T-helper 1 cell treated with Interleukin-12 subunit alpha and Interleukin-12 subunit beta and Interleukin-4 antibody, amounts not matched to agents 30 μg/mL and 1 μg/mL, for 36 hours (primary cell): Measurements from ENCODE around the gene OR5M10.
"Not testable (repeated sequence)": the region's sequence is repeated elsewhere in the genome, so short reads cannot be mapped to it uniquely, and the experiment has no call there.

Experiments
- H3K27ac Mint-ChIP-seq: one replicate; pipeline ENCODE4 v1.8.0; 2021; ENCODE audit warnings: mild to moderate bottlenecking, mixed read lengths
- H3K27me3 Mint-ChIP-seq: one replicate; pipeline ENCODE4 v1.8.0; 2021; ENCODE audit warnings: low read depth, mixed read lengths
- H3K36me3 Mint-ChIP-seq: one replicate; pipeline ENCODE4 v1.8.0; 2021; ENCODE audit warnings: low read depth, mixed read lengths
- H3K4me1 Mint-ChIP-seq: one replicate; pipeline ENCODE4 v1.8.0; 2021; ENCODE audit warnings: low read depth, mixed read lengths
- H3K4me3 Mint-ChIP-seq: one replicate; pipeline ENCODE4 v1.8.0; 2021; ENCODE audit warnings: mild to moderate bottlenecking, moderate library complexity, mixed read lengths
- H3K9me3 Mint-ChIP-seq: one replicate; pipeline ENCODE4 v1.8.0; 2021; ENCODE audit warnings: mixed read lengths

OR5M10 gene

DNA sequence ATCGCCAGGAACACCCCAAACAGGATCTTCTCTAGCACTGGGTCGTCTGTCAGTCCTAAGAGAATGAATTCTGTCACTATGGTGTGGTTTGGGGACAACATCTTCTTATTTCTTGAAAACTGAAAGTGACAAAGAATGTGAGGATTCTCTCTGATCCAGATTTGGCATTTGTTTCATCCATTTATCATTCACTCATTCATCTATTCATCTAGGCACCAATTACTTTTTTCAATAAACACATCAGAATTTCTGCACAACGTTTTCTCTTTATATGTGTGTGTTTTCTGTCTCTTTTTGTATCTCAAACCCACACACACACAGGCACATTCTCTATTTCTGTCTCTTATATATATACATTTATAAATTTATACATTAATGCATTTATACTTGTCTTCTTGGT is at the start of gene OR5M10:
TSS of gene OR5M10 (minus strand) at position 101 of the 400 bp plus-strand sequence. CDS start at position 101, 0 bp downstream.
- no peaks in the 10 kb centered on the region for H3K4me1 Mint-ChIP-seq
- H3K4me3 Mint-ChIP-seq, result no peak within 1 kb of the TSS
- H3K27ac Mint-ChIP-seq, result no peak within 1 kb of the TSS
- no peaks in the 10 kb centered on the region for H3K27me3 Mint-ChIP-seq
- no peaks in the 10 kb centered on the region for H3K36me3 Mint-ChIP-seq
- H3K9me3 Mint-ChIP-seq, result peaks cover 3% of the 10 kb centered on the region

DNA sequence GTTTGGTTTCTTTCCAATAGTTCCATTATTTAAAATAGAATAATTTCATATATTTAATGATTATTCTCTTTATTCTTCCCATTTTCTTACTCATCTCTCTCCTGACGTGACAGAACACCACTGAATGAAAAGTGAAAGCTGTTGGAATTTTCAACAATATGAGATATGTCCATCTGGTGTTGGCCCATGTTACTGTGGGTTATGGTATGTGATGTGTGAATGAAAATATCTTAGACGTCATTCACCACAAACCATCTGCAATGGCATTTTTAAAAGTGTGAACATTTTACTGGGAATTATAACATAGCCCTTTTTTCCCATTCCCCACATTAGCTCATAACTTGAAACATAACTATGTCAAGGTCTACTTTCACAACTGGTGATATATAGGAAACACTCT is 48.4 kb upstream of the OR5M10 start:
- Mint-ChIP-seq H3K4me3 (no peak overlapping the region), H3K27me3 (no peaks in the 10 kb centered on the region), H3K4me1 (no peaks in the 10 kb centered on the region), H3K36me3 (no peaks in the 10 kb centered on the region), H3K27ac (no peak overlapping the region), H3K9me3 (peaks cover 3% of the 10 kb centered on the region)

DNA sequence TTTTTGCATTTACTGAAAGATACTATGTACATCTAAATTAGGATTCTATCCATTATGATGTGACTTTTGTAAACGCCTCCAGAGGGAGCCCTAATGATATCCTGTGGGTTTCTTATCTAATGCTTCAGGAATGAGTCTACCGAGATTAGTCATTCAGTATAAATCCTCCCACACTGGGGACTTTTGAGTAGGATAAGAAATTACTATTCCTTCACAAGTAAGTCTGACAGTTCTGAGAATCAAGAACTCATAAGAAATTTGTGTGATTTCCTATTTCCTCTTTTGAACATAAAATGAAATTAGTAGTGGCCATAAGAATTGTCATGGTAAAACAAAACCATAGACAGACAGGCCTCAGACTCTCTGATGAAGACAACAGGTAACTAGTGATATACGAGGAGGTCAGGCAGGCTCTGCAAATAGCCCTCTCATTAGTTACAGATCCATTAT is 47.2 kb upstream of the OR5M10 start:
- Mint-ChIP-seq H3K36me3 (no peaks in the 10 kb centered on the region), H3K9me3 (peaks cover 3% of the 10 kb centered on the region), H3K27ac (no peak overlapping the region), H3K4me1 (no peaks in the 10 kb centered on the region), H3K27me3 (no peaks in the 10 kb centered on the region), H3K4me3 (no peak overlapping the region)

DNA sequence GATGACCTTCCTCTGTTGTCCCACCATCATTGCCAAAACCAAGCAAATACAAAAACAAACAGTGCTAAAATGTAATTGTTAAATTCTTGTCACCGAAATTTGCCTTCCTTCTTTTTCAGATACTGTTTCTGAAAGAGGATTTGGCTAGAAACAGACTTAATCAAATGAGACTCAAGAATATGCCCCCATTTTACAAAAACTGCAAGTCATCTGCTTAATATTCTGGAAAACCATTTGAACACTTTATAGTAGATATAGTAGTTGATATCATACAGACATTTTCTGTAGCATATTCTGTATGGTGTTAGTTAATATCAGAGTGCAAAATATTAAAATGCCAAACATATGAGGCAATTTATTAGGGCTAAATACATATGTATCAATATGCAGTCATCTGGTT is 33.7 kb upstream of the OR5M10 start:
- no peaks in the 10 kb centered on the region for H3K27me3 Mint-ChIP-seq
- no peak overlapping the region for H3K4me3 Mint-ChIP-seq
- no peak overlapping the region for H3K27ac Mint-ChIP-seq
- H3K9me3 Mint-ChIP-seq, result no peaks in the 10 kb centered on the region
- H3K36me3 Mint-ChIP-seq, result no peaks in the 10 kb centered on the region
- no peaks in the 10 kb centered on the region for H3K4me1 Mint-ChIP-seq

DNA sequence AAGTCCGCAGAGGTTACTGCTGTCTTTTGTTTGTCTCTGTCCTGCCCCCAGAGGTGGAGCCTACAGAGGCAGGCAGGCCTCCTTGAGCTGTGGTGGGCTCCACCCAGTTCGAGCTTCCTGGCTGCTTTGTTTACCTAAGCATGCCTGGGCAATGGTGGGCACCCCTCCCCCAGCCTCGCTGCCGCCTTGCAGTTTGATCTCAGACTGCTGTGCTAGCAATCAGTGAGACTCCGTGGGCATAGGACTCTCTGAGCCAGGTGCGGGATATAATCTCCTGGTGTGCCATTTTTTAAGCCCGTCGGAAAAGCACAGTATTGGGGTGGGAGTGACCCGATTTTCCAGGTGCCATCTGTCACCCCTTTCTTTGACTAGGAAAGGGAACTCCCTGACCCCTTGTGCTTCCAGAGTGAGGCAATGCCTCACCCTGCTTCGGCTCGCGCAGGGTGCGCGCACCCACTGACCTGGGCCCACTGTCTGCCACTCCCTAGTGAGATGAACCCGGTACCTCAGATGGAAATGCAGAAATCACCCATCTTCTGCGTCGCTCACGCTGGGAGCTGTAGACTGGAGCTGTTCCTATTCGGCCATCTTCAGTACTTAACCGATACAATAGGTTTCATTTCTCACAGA is 14.7 kb upstream of the OR5M10 start:
- H3K36me3 Mint-ChIP-seq, H3K27me3 Mint-ChIP-seq, H3K4me3 Mint-ChIP-seq, H3K27ac Mint-ChIP-seq, H3K4me1 Mint-ChIP-seq: not testable (repeated sequence)
- H3K9me3 Mint-ChIP-seq, result peaks cover 17% of the 10 kb centered on the region

DNA sequence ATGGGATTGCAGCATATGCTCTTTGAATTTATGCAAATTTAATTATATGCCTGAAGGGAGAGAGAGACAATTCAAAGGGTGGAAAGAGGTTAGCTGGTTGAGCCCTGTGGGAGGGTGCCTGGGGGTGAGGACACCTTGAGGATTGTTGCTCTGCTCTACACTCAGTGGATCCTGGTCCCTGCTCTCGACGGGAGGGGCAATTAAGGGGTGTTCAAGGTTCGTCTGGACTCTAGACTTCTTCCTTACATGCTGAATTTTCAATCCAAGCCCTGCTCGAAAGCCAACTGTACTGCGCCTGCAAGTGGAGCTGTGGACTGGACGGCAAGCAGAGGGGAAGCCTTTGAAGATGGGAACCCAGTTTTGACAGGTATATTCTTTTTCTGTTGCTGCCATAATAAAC is 18.9 kb downstream of the OR5M10 start:
- Mint-ChIP-seq H3K36me3 (no peaks in the 10 kb centered on the region), H3K27me3 (no peaks in the 10 kb centered on the region), H3K4me3 (no peak overlapping the region), H3K9me3 (peaks cover 28% of the 10 kb centered on the region), H3K4me1 (no peaks in the 10 kb centered on the region), H3K27ac (no peak overlapping the region)

DNA sequence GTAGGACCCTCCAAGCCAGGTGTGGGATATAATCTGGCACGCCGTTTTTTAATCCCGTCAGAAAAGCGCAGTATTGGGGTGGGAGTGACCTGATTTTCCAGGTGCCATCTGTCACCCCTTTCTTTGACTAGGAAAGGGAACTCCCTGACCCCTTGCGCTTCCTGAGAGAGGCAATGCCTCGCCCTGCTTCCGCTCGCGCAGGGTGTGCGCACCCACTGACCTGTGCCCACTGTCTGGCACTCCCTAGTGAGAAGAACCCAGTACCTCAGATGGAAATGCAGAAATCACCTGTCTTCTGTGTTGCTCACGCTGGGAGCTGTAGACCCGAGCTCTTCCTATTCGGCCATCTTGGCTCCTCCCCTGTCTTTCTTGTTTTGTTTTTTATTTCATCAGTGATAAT is 22.8 kb downstream of the OR5M10 start:
- H3K4me1 Mint-ChIP-seq, H3K27ac Mint-ChIP-seq, H3K27me3 Mint-ChIP-seq, H3K36me3 Mint-ChIP-seq, H3K4me3 Mint-ChIP-seq: not testable (repeated sequence)
- H3K9me3 Mint-ChIP-seq, result peaks cover 18% of the 10 kb centered on the region

DNA sequence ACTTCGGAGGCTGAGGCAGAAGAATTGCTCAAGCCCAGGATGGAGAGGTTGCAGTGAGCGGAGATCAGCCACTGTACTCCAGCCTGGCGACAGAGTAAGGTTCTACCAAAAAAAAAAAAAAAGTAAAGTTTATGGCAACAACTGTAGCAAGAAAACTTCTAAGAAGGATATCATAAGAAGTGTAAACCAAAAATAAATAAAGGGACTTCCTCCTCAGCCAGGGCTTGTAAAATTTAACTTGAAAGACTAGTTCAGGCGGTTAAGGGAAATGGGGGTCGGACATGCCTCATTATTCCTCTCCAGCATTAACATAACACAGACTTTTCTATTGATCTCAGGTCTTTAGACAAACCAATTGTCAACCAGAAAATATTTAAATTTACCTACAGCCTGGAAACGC is 32.0 kb downstream of the OR5M10 start:
- H3K27ac Mint-ChIP-seq, result no peak overlapping the region
- no peaks in the 10 kb centered on the region for H3K4me1 Mint-ChIP-seq
- peaks cover 32% of the 10 kb centered on the region for H3K9me3 Mint-ChIP-seq
- H3K36me3 Mint-ChIP-seq, result no peaks in the 10 kb centered on the region
- no peak overlapping the region for H3K4me3 Mint-ChIP-seq
- no peaks in the 10 kb centered on the region for H3K27me3 Mint-ChIP-seq

DNA sequence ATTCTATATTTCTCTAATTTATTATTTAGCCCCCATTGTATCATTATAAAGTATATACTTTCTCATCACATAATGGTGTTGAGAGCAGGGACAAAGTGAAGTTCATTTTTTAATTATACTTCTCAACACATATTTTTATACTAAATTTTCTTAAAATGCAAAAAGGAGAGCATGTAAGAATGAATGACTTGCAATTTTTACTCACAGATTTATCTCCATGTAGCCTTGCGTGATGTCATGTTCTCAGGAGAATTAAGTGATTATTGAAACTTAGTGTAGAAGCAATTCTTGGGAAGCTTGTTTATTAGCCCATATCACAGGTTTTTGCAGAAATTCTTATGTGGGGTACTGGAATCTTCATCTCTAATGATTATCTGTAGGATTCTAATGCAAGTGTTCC is 33.8 kb downstream of the OR5M10 start:
- no peaks in the 10 kb centered on the region for H3K4me1 Mint-ChIP-seq
- H3K9me3 Mint-ChIP-seq, result peaks cover 35% of the 10 kb centered on the region
- H3K36me3 Mint-ChIP-seq, result no peaks in the 10 kb centered on the region
- no peak overlapping the region for H3K4me3 Mint-ChIP-seq
- H3K27ac Mint-ChIP-seq, result no peak overlapping the region
- no peaks in the 10 kb centered on the region for H3K27me3 Mint-ChIP-seq

DNA sequence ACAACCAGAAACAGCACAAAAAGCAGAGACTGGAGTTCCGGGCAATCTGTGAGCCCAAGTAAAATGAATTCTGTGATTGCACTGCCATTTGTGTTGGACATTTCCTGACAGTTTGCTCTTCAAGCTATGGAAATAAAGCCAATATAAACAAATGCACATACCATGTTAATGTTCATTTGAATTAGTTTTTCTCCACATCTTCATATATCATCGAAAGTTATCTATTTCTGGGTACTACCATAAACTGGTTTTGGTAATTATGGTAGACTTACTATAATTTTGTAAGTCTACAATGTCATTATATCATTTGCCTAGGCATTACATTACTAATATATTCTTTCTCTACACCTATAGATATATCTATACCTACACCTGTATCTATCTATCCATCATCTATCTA is 34.4 kb downstream of the OR5M10 start, which contains the start of gene OR5M11:
TSS of gene OR5M11 (minus strand) at position 101 of the 400 bp plus-strand sequence. CDS start at position 101, 0 bp downstream.
- H3K36me3 Mint-ChIP-seq, result no peaks in the 10 kb centered on the region
- no peak within 1 kb of the TSS for H3K27ac Mint-ChIP-seq
- peaks cover 34% of the 10 kb centered on the region for H3K9me3 Mint-ChIP-seq
- H3K4me1 Mint-ChIP-seq, result no peaks in the 10 kb centered on the region
- no peaks in the 10 kb centered on the region for H3K27me3 Mint-ChIP-seq
- H3K4me3 Mint-ChIP-seq, result no peak within 1 kb of the TSS

DNA sequence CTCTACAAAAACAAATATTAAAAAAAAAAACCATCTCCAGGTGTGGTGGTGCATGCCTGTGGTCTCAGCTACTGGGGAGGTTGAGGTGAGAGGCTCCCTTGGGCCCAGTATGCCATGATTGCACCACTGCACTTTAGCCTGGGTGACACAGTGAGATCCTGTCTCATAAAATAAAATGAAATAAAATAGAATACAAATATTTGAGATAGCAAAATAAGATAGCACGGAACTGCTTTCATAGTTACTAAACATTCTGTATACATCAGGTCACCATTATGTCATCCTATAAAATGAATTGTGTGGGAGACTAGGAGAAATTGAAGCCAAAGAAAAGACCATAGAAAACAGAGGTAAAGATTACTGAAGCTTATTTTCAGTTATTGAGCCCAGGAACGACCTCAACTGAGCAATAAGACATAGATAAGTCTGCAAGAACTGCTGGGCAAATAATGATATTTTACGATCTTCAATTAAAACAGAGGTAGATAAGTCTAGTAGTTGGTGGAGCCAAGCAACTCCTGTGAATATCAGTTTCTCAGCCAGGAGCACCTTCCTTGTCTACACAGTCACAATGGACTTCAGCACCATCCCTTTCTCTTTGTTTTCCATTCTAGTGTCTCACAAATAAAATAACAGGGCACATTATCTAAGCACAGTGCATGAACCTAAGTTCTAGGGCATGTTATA is 44.3 kb downstream of the OR5M10 start:
- Mint-ChIP-seq H3K9me3 (peaks cover 13% of the 10 kb centered on the region), H3K4me3 (no peak overlapping the region), H3K27me3 (no peaks in the 10 kb centered on the region), H3K4me1 (no peaks in the 10 kb centered on the region), H3K36me3 (no peaks in the 10 kb centered on the region), H3K27ac (no peak overlapping the region)

DNA sequence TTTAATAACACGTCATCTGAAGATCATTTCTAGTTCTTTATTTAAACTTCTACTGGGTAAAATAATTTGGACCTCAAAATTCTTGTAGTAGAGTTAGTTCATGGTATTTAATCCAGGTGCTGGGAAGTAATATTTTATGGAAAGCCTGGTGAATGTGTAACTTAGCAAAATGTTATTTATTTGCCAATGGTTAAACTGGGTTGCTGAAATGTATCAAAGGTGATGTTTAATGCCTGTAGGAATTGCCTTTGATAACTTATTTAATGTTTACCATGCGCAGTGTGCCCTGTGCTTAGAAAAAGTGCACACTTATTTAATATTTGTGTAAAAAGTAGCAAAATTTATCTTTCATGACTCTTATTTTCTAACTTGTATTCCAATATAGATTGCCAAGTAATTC is 45.7 kb downstream of the OR5M10 start:
- Mint-ChIP-seq H3K4me1 (no peaks in the 10 kb centered on the region), H3K36me3 (no peaks in the 10 kb centered on the region), H3K9me3 (peaks cover 17% of the 10 kb centered on the region), H3K27me3 (no peaks in the 10 kb centered on the region), H3K27ac (no peak overlapping the region), H3K4me3 (no peak overlapping the region)
